Panc1 (cell line): ENCODE data around the gene RPL7L1. TPM values are rescaled to one million over a fixed set of nuclear protein-coding genes. Genes with fewer than 3 reads are reported as not detected.

ENCODE experiments used
- ATAC-seq: fragments of 200-7000 bp; cut with Tn5 transposase; 2 replicates; pipeline ENCODE4 v1.9.1; 2020; ENCODE audit warnings: mild to moderate bottlenecking, moderate library complexity
- BruUV-seq: library from RNA; stranded (reverse); fragments of 400-500 nt; replicated peaks from 2 replicates; lab custom pipeline; 2021; lab: Mats Ljungman, UMichigan
- CTCF ChIA-PET: fragments of 300-600 bp; sonication (Branson Sonifier 250); formaldehyde crosslinking; loops from one replicate; lab custom pipeline; 2022; ENCODE audit warnings: antibody characterized with exemption; lab: Charles Lee
- POLR2A ChIA-PET: fragments of 300-600 bp; sonication (Branson Sonifier 250); formaldehyde crosslinking; loops from one replicate; lab custom pipeline; 2022; ENCODE audit warnings: antibody characterized with exemption; lab: Charles Lee
- DNase-seq: peaks from one replicate; pipeline ENCODE4 v3.0.0-alpha.2; 2010; ENCODE audit warnings: low read depth, low spot score
- H3K27ac ChIP-seq: 2 replicates; pipeline ENCODE4 v1.5.1; 2011; ENCODE audit warnings: mild to moderate bottlenecking, low read length, inconsistent platforms
- H3K27me3 ChIP-seq: fragments of 200-500 bp; sonication (Bioruptor generic); 2 replicates; pipeline ENCODE4 v1.6.0; 2014; ENCODE audit warnings: low read length, inconsistent platforms; ENCODE audit not compliant: control insufficient read depth, insufficient read depth
- H3K36me3 ChIP-seq: fragments of 200-500 bp; sonication (Bioruptor generic); 2 replicates; pipeline ENCODE4 v1.5.1; 2014; ENCODE audit warnings: inconsistent platforms, mild to moderate bottlenecking, low read length, moderate library complexity; ENCODE audit not compliant: control insufficient read depth, insufficient read depth
- H3K4me1 ChIP-seq: 2 replicates; pipeline ENCODE4 v1.5.1; 2011; ENCODE audit warnings: inconsistent platforms, mild to moderate bottlenecking, low read length, moderate library complexity; ENCODE audit not compliant: control insufficient read depth, insufficient read depth
- H3K4me3 ChIP-seq, 2 experiments: 2 replicates each; pipeline ENCODE4 v1.5.1; 2011 to 2012; ENCODE audit warnings: low read depth in 2 of 2, low read length in 2 of 2, mild to moderate bottlenecking in 2 of 2, inconsistent platforms in 1 of 2, moderate library complexity in 1 of 2
- H3K9me3 ChIP-seq: fragments of 200-500 bp; sonication (Bioruptor generic); 2 replicates; pipeline ENCODE4 v1.5.1; 2014; ENCODE audit warnings: low read depth, mild to moderate bottlenecking, inconsistent platforms, low read length, moderate library complexity; ENCODE audit not compliant: control insufficient read depth, insufficient read depth
- POLR2AphosphoS5 ChIP-seq: IDR thresholded peaks from 2 replicates; pipeline ENCODE4 v1.6.1; 2012; ENCODE audit warnings: mild to moderate bottlenecking, low read depth, low read length, moderate library complexity
- SIN3A ChIP-seq: IDR thresholded peaks from 2 replicates; pipeline ENCODE4 v1.6.1; 2012; ENCODE audit warnings: low read depth, mild to moderate bottlenecking, low read length, moderate library complexity, borderline replicate concordance; ENCODE audit not compliant: insufficient read depth
- TCF7L2 ChIP-seq: IDR thresholded peaks from 2 replicates; pipeline ENCODE4 v1.6.1; 2011; ENCODE audit warnings: mild to moderate bottlenecking, low read depth, low read length, inconsistent platforms
- in situ Hi-C: cut with HindIII; loops from 2 replicates; pipeline ENCODE4 v1.10.0; 2016; ENCODE audit warnings: low sequenced_read_pairs, low pct_unique_long_range_greater_than_20kb
- intact Hi-C: fragments of 100-400 bp; cut with micrococcal nuclease; formaldehyde crosslinking; loops from one replicate; pipeline ENCODE4 v1.10.0; 2022; ENCODE audit not compliant: unreplicated experiment
- total RNA-seq: library from RNA; stranded (reverse); gene quantifications from one replicate; pipeline ENCODE4 v1.2.1, GENCODE V29; 2021; ENCODE audit not compliant: unreplicated experiment
- TF ChIP-seq, protein P1 (sequence below): fragments of 450-650 bp; IDR thresholded peaks from 2 replicates; pipeline ENCODE4 v1.5.1; 2017; ENCODE audit warnings: mild to moderate bottlenecking
- TF ChIP-seq, protein P2 (sequence below), 2 experiments: IDR thresholded peaks; 2 replicates each; pipeline ENCODE4 v1.6.1; 2011 to 2012; ENCODE audit warnings: low read depth in 2 of 2, control low read depth in 1 of 2, low read length in 1 of 2, mild to moderate bottlenecking in 1 of 2, moderate library complexity in 1 of 2; ENCODE audit not compliant: insufficient read depth in 1 of 2

Gene RPL7L1
- total RNA-seq, 1 experiment from 2014 or later, result 109 TPM

DNA sequence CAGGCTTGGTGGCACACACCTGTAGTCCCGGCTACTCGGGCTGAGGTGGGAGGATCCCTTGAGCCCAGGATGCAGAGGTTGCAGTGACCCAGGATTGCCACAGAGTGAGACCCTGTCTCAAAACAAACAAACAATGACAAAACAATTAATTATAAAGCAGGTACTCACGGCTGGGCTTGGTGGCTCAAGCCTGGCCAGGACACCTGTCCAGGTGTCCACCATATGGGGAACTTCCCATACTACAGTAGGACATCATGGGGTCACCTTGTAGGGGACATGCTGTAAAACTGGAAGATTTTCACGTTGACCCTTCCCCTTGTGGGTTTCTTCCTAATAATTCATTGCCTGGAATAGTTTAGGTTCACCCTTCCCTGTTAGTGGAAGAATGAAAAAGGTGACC, 30.7 kb upstream of the RPL7L1 start:
- intact Hi-C loops (no loop called here), in situ Hi-C loops (no loop called here)
- Histone ChIP-seq H3K9me3 (no peaks in the 10 kb centered on the region), H3K4me1 (no peaks in the 10 kb centered on the region), H3K27me3 (no peaks in the 10 kb centered on the region), H3K4me3 (no peak overlapping the region), H3K36me3 (no peaks in the 10 kb centered on the region), H3K27ac (no peak overlapping the region)
- ATAC-seq, result no peak
- ChIA-PET POLR2A (no interaction called here), CTCF (no interaction called here)
- DNase-seq, result no peak
- no peak for TF ChIP-seq POLR2AphosphoS5
- TF ChIP-seq SIN3A, result no peak
- TF ChIP-seq, protein P1, sequence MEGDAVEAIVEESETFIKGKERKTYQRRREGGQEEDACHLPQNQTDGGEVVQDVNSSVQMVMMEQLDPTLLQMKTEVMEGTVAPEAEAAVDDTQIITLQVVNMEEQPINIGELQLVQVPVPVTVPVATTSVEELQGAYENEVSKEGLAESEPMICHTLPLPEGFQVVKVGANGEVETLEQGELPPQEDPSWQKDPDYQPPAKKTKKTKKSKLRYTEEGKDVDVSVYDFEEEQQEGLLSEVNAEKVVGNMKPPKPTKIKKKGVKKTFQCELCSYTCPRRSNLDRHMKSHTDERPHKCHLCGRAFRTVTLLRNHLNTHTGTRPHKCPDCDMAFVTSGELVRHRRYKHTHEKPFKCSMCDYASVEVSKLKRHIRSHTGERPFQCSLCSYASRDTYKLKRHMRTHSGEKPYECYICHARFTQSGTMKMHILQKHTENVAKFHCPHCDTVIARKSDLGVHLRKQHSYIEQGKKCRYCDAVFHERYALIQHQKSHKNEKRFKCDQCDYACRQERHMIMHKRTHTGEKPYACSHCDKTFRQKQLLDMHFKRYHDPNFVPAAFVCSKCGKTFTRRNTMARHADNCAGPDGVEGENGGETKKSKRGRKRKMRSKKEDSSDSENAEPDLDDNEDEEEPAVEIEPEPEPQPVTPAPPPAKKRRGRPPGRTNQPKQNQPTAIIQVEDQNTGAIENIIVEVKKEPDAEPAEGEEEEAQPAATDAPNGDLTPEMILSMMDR, result no peak
- no peak for TF ChIP-seq TCF7L2
- TF ChIP-seq, protein P2, sequence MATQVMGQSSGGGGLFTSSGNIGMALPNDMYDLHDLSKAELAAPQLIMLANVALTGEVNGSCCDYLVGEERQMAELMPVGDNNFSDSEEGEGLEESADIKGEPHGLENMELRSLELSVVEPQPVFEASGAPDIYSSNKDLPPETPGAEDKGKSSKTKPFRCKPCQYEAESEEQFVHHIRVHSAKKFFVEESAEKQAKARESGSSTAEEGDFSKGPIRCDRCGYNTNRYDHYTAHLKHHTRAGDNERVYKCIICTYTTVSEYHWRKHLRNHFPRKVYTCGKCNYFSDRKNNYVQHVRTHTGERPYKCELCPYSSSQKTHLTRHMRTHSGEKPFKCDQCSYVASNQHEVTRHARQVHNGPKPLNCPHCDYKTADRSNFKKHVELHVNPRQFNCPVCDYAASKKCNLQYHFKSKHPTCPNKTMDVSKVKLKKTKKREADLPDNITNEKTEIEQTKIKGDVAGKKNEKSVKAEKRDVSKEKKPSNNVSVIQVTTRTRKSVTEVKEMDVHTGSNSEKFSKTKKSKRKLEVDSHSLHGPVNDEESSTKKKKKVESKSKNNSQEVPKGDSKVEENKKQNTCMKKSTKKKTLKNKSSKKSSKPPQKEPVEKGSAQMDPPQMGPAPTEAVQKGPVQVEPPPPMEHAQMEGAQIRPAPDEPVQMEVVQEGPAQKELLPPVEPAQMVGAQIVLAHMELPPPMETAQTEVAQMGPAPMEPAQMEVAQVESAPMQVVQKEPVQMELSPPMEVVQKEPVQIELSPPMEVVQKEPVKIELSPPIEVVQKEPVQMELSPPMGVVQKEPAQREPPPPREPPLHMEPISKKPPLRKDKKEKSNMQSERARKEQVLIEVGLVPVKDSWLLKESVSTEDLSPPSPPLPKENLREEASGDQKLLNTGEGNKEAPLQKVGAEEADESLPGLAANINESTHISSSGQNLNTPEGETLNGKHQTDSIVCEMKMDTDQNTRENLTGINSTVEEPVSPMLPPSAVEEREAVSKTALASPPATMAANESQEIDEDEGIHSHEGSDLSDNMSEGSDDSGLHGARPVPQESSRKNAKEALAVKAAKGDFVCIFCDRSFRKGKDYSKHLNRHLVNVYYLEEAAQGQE (IDR thresholded peaks at IDR 0.05; ENCODE audit: insufficient read depth in 1 of 2, low read depth in 2 of 2, low read length in 1 of 2), result no peak
- BruUV-seq, result no TSS peak

DNA sequence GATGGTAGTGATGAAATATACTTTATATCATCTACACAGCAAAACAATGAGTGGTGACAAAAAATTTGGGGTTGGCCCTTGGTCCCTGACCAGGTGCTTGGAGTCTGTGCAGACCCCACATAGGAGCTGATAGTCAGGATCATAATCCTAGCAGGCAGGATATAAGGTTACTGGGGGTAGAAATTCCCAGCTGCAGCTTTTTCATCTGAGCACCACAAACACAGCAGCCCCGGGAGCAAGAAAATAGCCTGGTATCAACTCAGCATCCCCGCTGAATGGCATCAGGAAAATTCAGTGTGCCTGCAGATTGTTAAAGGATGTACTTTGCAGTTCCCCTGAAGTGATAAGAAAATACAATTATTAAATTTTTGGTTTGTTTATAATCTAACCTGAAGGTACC, 27.8 kb upstream of the RPL7L1 start:
- ChIA-PET CTCF (no interaction called here), POLR2A (no interaction called here)
- no TSS peak for BruUV-seq
- Histone ChIP-seq H3K4me1 (no peaks in the 10 kb centered on the region), H3K27me3 (no peaks in the 10 kb centered on the region), H3K4me3 (no peak overlapping the region), H3K27ac (no peak overlapping the region), H3K9me3 (no peaks in the 10 kb centered on the region), H3K36me3 (no peaks in the 10 kb centered on the region)
- in situ Hi-C loops, result no loop called here
- intact Hi-C loops, result no loop called here
- ATAC-seq (no peak), DNase-seq (no peak)
- TF ChIP-seq, protein P2 (IDR thresholded peaks at IDR 0.05; ENCODE audit: insufficient read depth in 1 of 2, low read depth in 2 of 2, low read length in 1 of 2), result no peak
- TF ChIP-seq, protein P1, result no peak
- no peak for TF ChIP-seq SIN3A
- no peak for TF ChIP-seq POLR2AphosphoS5
- no peak for TF ChIP-seq TCF7L2
